GM13977 (cell line): ENCODE measurements around the gene KANSL1L.
A peak's percentile ranks its signal among the peaks of the same experiment; 100 is the strongest.

Source experiments
- DNase-seq: peaks from one replicate; pipeline ENCODE4 v3.0.0; 2012; ENCODE audit warnings: low spot score
- in situ Hi-C: fragments of 300-500 bp; cut with MboI; formaldehyde crosslinking; loops from one replicate; pipeline ENCODE4 v1.12.0; 2022; ENCODE audit warnings: low sequenced_read_pairs, low pct_unique_long_range_greater_than_20kb, mixed read lengths, inconsistent platforms; ENCODE audit not compliant: unreplicated experiment
- TF ChIP-seq, protein P1 (sequence below): IDR thresholded peaks from 2 replicates; pipeline ENCODE4 v1.5.1; 2012; ENCODE audit warnings: mild to moderate bottlenecking, control low read depth; ENCODE audit not compliant: insufficient read depth; ENCODE audit errors: extremely low read depth, missing control alignments

KANSL1L gene

DNA sequence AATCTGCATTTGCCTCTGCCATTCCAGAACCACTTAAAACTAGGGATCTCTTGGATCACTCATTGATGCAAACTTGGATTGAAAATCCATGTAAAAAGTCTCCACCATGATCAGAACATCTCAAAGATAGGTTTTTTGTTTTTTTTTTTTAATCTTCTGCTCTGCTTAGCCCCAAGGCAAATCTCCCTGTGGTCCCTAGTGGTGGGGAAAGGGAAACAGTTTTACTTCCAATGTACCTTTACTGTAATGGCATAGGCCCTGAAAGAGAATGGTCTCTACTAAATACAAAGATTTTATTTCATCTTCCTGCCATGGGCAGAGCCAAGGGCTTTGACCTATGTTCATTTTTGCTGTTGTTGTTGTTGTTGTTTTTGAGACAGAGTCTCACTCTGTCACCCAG is 78.4 kb downstream of the KANSL1L start:
- no peak for DNase-seq

DNA sequence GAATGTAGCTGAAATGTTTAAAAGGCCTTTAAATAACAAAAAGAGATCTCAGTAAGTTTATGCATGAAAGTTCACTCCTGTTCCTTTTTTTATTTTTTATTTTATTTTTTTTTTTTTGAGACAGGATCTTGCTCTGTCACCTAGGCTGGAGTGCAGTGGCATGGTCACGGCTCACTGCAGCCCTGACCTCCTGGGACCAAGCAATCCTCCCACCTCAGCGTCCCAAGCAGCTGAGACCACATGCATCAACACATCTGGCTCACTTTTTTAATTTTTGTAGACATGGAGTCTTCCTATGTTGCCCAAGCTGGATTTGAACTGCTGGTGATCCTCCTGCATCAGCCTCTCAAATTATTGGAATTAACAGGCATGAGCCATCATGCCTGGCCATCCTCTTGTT is 84.3 kb downstream of the KANSL1L start:
- TF ChIP-seq, protein P1, sequence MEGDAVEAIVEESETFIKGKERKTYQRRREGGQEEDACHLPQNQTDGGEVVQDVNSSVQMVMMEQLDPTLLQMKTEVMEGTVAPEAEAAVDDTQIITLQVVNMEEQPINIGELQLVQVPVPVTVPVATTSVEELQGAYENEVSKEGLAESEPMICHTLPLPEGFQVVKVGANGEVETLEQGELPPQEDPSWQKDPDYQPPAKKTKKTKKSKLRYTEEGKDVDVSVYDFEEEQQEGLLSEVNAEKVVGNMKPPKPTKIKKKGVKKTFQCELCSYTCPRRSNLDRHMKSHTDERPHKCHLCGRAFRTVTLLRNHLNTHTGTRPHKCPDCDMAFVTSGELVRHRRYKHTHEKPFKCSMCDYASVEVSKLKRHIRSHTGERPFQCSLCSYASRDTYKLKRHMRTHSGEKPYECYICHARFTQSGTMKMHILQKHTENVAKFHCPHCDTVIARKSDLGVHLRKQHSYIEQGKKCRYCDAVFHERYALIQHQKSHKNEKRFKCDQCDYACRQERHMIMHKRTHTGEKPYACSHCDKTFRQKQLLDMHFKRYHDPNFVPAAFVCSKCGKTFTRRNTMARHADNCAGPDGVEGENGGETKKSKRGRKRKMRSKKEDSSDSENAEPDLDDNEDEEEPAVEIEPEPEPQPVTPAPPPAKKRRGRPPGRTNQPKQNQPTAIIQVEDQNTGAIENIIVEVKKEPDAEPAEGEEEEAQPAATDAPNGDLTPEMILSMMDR, result no peak
- in situ Hi-C loops, result no loop called here
- no peak for DNase-seq

More for the DNA sequence above, 78.4 kb downstream of the KANSL1L start:
- in situ Hi-C loops, result no loop called here
- TF ChIP-seq, protein P1, result no peak

DNA sequence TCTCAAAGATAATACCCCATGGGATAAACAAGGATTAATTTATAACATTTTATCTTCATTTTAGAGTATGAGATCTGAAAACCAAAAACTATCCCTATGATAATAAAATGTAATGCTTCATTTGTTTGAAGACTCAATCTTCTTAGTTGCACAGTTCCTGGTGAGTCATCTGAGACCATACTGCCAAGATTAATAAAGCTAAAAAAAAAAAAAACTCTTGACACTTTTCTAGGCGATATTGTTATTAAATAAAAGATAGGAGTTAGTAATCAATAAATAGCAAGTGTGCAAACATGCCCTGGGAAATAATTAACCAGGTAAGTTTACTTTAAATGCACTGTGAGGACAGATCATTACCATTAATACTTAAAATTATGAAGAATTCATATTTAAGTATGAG is 84.9 kb downstream of the KANSL1L start:
- in situ Hi-C loops, result no loop called here
- TF ChIP-seq, protein P1, result no peak
- no peak for DNase-seq

DNA sequence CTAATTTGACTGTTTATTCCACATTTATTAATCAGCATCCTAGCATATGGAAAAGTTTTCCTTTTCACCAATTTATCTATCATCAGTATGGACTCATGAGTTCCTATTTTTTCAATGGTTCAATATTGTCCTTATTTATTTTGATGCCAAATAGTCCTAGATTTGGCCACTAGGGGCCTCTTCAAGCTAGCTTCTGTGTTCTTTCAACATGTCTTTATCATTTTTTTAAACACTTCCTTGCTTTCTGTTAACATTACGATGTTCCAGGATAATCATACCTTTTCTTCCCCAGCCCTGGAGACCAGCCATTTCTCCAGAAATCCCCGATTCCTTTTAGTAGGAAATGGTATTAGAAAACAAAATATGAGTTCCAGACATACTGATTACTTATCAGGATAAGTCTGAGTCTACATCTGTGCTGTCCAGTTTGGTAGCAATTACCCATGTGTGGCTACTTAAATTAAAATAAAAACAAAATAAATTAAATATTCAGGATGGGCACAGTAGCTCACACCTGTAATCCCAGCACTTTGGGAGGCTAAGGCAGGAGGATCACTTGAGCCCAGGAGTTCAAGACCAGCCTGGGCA is 98.2 kb downstream of the KANSL1L start:
- in situ Hi-C loops, result no loop called here
- TF ChIP-seq, protein P1, result peak; percentile 60
- peak; percentile 18 for DNase-seq

DNA sequence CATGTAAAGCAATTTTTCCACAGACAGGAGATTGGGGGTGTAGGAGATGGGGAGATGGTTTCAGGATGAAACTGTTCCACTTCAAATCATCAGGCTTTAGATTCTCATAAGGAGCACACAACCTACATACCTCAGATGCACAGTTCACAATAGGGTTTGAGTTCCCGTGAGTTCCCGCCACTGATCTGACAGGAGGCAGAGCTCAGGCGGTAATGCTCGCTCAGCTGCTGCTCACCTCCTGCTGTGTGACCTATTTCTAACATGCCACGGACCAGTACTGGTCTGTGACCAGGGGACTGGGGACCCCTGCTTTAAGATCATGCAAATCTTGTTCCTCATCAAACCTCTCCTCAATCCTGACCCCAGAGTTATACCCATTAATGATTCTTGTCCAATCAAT is 98.7 kb downstream of the KANSL1L start:
- no peak for DNase-seq
- TF ChIP-seq, protein P1, result no peak
- in situ Hi-C loops, result no loop called here

DNA sequence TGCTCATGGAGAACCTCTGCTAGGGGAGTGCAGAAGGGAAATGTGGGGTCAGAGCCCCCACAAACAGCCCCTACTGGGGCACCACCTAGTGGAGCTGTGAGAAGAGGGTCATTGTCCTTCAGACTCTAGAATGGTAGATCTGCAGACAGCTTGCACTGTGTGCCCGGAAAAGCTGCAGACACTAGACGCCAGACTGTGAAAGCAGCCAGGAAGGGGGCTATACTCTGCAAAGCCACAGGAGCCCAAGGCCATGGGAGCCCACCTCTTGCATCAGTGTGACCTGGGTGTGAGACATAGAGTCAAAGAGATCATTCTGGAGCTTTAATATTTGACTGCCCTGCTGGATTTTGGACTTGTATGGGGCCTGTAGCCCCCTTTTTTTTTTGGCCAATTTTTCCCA is 107.9 kb downstream of the KANSL1L start:
- DNase-seq, result no peak
- in situ Hi-C loops, result no loop called here
- TF ChIP-seq, protein P1, result no peak
